Activated CD8-positive, alpha-beta memory T cell treated with anti-CD3 and anti-CD28 coated beads for 4 hours (primary cell): ENCODE data around the gene CYP1B1.
"Not testable (repeated sequence)": the region's sequence is repeated elsewhere in the genome, so short reads cannot be mapped to it uniquely, and the experiment has no call there.

ENCODE experiments used
- DNase-seq, 2 donors: peaks; one replicate each; pipeline ENCODE4 v3.0.0-alpha.2; 2020; ENCODE audit warnings: low read depth in 2 of 2

The CYP1B1 gene

DNA sequence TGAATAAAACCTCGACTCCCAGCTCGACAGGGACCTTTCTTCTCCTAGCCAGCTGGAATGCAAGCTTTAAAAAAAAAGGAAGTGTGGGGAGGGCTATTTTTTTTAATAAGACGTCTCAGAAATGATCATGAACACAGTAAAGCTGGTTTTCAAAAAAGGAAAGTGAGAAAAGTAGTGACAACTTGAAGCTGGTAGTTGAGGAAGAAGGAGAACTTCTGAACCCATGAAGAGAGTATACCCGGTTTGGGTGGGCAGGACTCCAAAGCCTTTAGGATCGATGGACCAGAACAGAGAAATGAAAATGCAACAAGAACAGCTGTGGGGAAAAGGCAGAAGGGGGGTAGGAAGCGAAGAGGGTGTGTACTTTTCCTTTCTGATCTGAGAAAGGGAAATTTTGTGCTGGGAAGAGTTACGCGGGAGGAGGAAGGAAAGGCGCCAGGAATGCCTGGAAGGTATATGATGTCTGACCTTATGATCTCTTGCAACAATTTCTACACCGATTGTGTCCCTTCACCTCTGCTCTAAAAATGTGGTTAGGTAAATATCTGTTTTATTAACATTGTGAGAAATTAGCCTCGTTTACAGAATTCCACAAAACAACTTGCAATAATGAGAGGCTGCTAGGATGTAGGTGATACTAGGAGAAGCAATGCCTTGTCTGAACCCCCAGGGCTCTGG, 22.6 kb upstream of the CYP1B1 start:
- no peak for DNase-seq

DNA sequence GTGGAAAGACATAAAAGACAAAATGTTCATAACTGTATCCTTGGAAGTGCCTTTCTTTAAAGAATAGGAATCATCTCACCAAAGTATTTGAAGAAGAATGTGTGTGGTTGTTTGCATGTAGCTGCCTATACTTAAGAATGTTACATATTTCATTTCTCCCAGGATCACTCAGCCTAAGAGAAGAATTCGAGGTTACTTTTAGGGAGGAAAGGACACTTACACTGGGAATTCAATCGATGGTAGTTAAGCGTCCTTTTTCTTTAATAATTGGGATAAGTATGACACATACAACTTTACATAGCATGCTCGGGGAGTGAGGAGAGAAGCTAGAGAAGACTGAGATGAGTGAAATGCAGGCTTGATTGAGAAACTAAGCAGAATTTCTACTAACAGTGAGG, 22.0 kb upstream of the CYP1B1 start:
- DNase-seq, result no peak

DNA sequence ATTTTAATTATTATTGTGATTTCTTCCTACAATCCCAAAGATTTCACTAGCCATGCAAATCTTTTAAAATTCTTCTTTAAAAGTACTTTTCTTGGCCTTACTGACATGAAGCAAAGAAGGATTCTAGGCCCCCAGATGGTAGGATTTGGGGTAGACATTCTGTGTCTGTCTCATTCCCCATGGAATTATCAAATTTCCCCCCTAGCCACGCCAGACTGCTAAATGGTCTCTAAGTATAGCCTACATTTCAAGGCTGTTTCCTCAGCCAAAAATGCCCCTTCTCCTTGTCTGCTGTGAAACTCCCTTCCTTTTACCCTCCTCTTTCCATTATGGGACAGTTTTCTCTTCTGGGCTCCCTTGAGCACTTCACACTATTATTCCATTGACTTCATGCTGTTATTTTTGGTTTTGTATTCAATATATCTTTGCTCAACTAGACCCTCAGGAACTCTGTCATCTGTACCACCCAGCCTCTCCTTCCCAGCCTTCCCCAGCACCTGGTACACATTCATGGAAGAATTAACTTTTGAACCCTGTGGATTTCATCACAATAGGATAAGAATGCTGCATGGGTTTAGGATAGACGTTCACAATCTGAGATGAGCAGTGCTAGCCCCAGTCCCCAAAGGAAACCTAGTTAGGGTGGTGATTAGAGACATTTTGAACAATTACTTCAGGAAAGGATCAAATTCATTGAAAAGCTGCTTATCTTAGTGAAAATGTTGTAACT, 21.5 kb upstream of the CYP1B1 start:
- no peak for DNase-seq

DNA sequence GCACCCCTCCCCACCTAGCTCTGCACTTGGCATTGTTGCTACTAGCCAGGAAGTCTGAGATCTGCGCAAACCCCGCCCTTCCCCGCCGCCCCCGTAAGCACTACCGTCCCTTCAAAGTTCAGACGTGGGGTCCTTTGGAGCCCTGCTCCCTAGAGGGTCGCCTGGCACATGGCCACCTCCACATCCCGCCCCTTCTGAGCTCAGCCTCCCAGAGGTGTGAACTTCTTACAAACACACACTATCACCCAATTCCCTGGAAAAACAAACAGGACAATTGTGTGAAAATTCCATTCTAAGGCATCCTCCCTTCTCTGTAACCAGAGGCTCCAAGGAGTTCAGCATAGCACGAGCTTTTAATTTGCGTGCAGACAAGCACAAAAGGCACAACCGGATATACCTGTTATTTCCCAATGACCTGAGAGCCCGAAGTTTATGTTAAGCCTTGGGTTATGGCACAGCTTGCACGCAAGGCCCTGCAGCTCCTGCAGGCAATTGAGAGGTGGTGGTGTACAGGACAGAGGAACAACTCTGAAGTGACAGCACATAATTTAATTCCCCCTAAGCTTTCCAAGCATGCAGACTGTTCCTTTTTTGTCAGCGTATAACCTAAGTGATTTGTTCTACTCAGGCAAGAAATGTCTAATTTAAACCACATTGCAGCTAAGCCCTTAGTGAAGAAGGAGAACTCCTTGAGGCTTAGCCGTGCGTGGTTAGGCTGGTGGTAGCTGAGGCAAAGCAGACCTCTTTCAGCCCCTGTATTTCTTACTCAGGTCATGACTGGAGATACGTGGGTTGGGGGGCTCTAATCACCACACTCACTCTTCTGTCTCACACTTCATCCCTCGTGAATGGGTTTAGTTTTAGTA, 20.3 kb upstream of the CYP1B1 start:
- DNase-seq, result no peak

DNA sequence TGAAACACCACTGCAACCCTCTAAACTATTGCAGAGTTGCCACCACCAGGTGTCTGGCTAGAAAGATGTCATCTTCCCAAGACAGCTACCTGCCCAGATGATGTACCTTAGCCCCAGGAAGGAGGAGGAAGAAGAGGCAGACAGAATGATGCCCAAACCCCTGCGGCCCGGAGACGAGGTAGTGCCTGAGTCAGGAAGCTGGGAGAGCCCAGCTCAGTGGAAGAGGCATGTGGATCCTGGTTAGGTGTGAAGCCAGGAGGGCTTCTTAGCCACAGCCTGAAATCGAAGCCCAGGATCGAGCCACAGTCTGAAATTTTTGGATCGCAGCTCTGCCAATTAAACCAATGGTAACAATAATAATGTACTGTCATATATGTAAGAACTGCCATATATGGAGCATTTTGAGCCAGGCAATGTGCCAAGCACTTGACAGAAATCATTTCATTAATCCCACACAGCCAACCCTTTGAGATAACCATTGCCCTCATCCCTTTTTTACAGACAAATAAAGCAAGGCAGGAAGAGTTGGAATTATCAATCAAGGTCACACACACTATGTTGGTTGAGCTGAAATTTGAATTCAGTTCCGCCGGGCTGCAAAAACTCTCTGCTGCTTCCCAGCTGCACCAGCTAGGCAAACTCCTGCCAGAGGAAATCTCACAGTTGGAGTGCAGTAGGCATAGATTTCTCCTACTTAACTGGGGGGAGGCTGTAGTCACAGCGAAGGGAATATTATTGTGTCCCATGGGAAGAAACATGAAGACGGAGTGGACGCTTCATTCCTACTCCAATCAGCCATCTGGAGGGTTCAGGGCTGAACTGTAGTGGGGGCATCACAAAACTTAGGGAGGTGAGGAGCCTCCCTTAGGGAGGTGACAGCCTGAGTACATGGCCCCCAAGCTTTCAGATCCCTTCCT, 19.4 kb upstream of the CYP1B1 start:
- DNase-seq, result no peak

DNA sequence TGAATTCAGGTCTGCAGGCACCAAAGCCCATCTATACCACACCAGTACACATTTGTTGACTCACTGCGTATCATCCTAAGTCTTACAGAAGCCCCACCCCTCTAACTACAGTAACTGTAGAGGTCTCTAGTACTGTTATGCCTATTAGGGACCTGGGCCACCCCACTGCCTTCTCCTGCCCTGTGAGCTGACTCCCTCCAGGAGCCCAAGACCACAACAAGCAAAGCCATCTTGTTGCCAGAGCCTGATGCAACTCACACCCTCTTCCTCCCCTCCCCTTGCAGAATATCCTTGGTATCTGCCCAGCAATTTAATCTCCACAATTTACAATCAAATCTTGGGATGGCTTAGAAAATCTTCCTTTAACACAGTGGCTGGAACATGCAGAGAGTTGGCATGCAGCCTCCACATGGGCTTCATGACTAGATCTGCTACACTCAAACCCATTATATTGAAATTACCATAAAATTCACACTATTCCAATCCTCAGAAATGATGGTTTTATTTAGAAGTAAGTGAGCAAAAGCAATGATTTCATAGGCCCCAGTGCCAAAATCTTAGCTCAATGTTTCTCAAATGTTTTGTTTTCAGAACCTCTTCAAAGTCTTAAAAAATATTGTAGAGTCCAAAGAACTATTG, 17.7 kb upstream of the CYP1B1 start:
- no peak for DNase-seq

DNA sequence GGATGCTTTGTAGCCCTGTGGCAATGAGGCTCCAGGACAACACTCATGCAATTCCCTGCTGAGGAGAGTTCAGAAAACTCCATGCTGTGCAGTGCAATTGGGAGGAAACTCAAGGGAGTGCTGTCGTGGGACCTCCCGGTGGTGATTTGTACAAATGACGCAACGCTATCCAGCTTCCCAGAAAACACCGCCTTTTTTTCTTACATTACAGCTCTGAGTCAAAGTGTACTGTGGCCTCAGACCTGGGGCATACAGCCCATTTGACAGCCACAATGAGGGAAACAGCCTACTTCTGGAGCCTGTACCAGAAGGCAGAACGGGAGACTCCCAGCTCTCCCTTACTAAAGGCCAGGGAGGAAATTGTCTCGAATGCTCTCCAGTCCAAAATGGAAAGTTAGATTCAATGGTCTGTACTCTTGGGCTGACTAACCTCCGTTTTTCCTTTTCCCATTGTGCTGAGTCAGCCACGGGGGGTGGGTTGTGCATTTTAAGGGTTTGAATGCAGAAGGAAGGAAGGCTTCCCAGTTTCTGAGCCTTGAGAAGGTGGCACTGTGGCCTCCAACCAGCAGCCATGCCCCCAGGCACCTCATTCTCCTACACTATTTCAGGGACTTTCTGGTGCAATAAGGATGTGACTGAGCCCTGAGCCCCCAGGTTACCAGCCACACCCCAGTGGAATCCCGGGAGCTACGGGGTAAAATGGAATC, 16.4 kb upstream of the CYP1B1 start:
- DNase-seq, result no peak

DNA sequence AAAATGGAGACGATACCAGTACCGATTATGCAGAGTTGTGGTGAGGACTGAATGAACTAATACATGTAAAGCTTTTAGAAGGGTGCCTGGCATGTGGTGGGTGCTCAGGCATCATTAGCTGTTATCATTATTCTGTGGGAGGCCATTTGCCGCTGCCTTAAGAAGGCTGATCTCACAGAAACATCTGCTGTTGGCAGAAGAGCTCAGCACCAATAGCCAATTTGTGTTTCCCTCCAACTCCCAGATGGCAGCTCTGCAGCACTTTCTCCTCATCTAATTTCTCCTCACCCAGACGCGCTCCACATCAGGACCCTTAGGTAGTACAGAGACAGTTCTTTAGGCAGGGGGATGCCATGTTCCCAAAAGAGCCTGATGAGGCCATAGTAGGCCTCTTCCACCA, 15.8 kb upstream of the CYP1B1 start:
- DNase-seq, result no peak

DNA sequence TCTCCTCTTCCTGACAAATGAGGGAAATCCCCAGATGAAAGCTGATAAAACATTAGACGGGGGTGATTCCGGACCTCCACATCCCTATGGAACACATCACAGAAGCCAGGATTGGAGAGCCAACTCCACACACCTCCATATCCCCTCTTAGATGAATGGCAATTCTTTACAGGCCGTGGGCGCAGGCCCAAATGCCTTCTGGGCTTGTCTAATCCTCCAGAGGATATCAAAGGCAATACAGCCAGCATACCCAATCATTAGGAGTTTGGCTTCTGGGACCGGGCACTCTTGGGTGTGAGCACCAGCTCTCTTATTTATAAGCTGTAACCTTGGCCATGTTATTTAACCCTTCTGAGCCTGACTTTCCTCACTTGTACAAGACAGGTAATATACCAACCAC, 15.0 kb upstream of the CYP1B1 start:
- DNase-seq, result no peak

DNA sequence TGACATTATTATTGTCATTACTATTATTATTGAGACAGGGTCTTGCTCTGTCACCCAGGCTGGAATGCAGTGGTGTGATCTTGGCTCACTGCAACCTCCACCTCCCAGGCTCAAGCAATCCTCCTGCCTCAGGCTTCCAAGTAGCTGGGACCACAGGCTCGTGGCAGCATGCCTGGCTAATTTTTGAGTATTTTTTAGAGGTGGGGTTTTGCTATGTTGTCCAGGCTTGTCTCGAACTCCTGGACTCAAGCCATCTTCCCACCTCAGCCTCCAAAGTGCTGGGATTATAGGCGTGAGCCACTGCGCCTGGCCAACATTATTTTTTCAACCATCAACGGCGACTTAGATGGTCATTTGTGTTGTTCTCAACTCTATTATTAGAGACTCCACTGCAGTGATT, 14.3 kb upstream of the CYP1B1 start:
- not testable (repeated sequence) for DNase-seq

DNA sequence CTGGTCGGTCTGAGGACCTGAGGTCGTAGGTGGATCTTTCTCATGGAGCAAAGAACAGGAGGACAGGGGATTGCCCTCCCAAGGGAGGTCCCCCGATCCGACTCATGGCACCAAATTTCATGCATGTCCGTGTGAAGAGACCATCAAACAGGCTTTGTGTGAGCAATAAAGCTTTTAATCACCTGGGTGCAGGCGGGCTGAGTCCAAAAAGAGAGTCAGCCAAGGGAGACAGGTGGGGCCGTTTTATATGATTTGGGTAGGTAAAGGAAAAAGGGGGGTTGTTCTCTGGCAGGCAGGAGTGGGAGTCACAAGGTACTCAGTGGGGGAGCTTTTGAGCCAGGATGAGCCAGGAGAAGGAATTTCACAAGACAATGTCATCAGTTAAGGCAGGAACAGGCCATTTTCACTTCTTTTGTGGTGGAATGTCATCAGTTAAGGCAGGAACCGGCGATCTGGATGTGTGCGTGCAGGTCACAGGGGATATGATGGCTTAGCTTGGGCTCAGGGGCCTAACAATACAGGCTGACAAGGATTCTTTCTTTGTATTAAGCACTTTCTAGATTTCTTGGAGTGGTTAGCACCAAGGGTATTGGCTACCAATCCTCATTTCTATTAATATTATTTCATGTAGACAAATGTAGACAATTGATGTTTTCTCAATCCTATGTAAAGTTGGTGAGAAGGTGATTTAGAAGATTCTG, 10.2 kb upstream of the CYP1B1 start:
- not testable (repeated sequence) for DNase-seq

DNA sequence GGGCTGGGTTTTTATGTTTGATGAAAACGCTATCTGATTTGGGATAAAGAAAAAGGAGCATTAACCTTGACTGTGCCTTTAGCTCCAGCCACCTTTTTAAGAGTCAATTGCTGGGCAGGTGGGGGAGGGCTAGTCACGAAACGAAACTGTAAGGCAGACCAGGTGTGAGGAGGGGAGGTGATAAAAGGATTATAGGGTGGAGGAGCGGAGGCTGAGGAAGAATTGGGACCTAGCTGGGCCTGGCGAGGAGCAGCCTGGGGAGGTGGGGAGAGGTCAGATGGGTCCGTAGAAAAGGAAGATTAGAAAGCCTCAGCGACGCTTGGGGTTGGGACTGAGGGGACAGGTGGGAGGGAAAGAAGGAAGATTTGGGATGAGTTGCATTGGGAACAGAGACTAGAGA, 8.6 kb upstream of the CYP1B1 start:
- DNase-seq, result not testable (repeated sequence)

DNA sequence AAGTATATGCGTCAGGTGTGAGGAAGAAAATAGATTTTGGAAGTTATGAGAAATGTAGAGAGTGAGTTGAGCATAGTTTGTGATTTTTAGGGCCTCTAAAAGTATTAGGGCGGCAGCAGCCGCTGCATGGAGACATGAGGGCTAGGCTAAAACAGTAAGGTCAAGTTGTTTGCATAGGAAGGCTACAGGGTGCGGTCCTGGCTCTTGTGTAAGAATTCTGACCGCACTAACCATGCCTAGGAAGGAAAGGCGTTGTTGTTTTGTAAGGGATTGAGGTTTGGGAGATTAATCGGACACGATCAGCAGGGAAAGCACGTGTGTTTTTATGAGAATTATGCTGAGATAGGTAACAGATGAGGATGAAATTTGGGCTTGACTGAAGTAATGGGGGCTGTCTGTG, 6.8 kb upstream of the CYP1B1 start:
- DNase-seq, result not testable (repeated sequence)

DNA sequence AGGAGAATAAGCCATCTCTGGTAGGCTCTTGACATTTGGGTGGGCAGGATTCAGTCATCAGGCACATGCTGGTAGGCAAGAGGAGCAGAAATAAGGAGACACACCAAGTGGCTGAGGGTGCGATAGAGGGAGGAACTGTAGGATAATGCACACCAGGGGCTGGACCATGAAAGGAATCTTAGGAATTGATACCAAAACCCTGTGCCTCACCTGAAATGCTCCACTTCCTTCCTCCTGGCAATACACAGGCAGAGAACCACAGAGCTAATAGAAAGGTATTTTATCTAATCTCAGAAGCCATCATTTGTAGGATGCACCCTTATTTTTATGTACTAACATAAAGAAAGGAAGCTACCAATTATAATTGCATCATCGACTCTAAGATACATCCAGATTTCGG, 4.4 kb upstream of the CYP1B1 start:
- no peak for DNase-seq

DNA sequence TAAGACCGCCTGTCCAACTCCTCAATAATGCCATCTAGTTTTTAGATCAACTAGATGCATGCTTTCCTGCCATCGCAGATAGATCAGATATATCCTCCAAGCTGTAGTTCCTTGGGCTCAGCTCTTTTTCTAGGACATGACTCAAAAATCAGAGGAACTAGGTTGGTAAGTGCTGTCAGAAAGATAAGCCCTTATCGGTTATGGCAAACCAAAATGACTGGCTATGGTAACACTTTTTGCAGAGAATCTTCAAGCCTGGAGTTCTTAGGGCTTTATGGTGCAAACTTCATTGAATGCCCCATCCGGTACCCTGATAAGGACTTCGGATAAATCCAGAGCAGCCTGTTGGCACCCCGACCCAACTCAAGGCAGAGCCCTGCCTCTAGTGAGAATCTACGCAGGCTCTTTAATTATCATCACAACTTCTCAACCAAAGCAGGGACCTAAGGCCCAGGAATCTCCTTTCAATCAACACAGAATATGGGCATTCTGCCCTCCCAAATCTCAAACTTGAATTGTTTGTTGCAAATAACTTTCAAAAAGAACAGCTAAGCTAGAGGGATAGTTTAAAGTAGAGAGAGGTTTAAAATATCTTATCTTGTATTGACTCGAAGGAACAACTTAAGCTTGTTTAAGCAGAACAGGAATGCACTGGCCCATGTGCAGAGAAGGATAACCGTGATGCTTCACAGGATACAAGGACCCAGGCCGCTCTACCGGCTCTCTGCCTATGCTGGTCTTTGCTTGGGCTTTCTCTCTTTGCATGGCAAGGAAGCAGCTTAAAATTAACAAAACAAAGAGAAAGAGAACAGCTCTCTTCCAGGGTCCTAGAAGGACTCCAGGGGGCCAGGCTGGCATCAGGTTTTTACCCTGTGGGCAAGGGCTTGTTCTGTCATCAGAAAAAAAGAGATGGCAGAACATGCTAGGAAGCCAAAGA, 3.4 kb upstream of the CYP1B1 start:
- no peak for DNase-seq

DNA sequence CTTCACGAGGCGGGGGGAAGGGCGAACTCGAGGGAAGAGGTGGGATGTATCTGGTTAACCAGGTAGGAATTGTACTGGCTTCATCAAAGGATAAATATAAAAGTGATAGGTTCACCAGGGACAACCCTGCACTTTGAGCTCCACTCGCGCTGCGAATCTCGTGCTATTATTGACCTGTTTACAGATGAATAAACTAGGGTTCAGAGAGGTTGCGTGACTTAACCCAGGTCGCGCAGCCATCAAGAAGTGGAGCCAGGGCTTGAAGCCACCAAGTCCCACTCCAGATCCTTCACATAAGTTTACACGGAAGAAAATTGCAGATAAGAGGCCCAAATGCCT, 1.4 kb upstream of the CYP1B1 start:
- no peak for DNase-seq

DNA sequence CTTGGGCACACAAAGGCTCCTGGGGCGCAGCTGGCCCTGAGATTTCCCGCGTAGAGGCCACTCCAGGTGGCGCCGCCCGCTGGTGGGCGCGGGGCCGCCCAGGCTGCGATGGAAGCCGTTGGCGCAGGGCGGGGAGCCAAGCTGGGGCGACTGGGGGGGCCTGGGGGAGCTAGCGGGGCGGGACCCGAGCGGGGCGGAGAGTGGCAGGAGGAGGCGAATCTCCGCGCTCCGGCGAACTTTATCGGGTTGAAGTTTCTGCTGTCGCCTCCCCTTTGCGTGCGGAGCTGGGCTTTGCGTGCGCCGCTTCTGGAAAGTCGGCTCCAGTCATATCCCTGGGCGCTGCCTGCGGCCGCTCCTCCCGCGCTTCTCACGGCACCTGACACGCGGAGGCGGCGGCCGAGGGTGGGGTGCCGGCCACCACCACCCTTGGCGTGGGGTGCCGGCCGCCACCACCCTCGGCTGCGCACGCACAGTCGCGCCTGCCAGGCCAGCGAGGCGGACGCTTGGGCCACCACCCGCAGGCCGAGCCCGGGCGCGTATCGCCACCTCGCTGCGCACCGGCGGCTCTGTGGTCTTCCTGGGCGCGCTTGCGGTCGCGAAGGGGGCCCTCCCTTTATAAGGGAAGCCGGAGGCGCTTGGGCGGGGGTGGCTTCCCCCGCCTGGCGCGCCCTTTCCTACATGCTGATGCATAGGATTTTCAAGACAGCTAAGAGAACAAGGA, 919 bp upstream of the CYP1B1 start:
- DNase-seq, result no peak

DNA sequence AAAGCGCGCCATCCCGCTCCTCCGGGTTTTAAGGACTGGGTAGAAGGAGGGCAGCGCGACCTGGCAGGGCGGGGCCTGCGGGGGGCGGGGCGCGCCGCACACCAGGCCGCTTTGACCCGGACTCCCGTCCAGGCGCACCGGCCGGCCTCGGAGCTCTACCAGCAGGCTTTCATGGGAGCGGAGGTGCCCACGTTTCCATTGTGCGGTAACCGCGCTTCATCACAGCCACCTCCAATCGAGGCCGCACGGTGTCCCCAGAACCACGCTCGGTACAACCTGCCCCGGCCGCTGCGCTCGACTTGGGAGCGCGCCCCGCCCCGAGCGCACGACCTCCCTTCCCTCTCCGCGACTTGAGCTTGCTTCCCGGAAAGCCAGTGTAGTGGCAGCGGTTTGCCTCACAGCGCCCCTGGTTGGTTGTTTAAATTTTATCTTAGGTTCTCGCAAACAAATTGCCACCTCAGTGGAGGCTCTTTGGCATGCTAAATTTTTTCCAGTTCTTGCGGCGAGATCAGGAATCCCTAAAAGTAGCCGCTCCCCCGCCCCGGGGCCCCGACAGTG, 280 bp upstream of the CYP1B1 start:
- DNase-seq, result no peak
